HG03196 (cell line): ENCODE measurements around the gene SNAPC4.
"Not testable (repeated sequence)": the region's sequence is repeated elsewhere in the genome, so short reads cannot be mapped to it uniquely, and the experiment has no call there.

ENCODE experiments used
- ATAC-seq: cut with Tn5 transposase; IDR thresholded peaks from one replicate; pipeline ENCODE4 v1.9.1; 2021; ENCODE audit not compliant: unreplicated experiment

The SNAPC4 gene

DNA sequence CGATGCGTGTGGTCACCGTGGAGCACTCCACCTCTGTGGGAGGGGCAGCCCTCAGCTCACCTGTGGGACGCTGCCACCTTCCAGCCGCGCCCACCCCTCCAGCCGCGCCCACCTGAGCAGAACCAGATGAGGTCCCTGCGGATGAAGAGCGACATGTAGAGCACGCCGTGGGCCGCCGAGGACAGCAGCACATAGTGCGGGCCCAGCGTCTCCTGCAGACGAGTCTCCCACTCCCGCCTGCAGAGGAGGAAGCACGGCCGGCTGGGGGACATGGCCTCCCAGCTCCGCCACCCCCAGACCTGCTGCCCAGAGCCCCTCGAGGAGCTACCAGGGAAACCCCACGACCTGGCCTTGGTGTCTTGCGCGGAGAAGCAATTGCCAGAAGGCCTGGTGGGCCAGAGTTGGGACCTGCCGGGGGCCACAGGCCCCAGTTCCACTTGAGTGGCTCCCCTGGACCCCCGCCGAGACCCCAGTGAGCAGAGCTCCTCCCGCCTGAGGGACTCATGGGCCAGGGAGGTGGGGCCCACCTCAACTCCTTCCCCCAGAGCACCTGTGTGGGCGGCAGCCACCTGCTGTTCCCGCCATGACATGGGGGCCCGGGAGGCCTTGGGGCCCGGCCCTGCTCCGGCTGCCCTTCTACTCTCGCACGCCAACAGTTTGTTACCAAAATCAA is 33.2 kb upstream of the SNAPC4 start:
- no peak for ATAC-seq

DNA sequence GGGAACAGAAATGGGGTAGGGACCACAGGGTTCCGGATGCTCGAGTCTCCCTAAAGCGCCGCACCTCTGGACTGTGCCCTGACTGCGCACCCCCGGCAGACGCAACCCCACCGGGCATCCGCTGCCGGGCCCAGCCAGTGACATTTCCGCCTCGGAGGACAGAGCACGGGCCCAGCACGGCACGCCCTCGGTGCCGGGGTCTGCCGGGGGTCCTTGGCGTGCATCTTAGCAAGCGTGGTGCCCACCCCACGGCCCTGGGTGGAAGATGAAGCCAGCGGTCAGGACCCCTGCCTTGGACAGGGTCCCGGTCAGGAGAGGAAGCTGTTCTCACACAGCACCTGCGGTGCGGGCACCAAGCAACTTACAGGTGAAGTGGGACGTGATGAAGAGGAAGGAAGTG is 32.6 kb upstream of the SNAPC4 start:
- no peak for ATAC-seq

GRCh38 chr9:136431782-136432350 is 31.9 kb upstream of the SNAPC4 start:
- no peak for ATAC-seq

- ATAC-seq = no peak
Observed at GRCh38 chr9:136430588-136431234, 30.7 kb upstream of the SNAPC4 start.

GRCh38 chr9:136429683-136430491 is 29.9 kb upstream of the SNAPC4 start:
- no peak for ATAC-seq

DNA sequence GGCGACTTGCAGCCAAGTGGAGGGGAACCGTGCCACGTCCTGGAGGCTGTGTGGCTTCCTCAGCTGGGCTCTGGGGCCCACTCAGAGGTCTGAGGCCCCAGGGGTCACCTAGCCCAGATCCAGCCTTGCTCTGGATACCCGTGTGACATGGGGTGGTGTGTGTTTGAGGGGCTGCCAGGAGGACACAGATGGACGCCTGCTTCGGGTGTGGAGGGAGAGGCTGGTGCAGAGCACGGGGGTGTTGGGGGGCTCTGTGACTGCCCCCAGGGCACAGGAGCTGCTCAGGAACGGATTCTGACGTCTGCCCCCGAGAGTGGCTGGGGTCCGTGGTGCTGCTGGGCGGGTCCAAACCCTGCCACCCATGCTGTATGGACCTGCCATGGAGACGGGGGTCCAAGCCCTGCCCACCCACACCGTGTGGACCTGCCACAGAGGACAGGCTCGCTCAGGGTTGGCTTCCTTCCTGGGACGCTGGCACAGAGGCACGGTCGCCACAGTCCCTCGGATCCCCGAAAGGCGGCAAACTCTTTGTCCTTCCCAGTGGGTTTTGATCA is 29.2 kb upstream of the SNAPC4 start:
- ATAC-seq = no peak

DNA sequence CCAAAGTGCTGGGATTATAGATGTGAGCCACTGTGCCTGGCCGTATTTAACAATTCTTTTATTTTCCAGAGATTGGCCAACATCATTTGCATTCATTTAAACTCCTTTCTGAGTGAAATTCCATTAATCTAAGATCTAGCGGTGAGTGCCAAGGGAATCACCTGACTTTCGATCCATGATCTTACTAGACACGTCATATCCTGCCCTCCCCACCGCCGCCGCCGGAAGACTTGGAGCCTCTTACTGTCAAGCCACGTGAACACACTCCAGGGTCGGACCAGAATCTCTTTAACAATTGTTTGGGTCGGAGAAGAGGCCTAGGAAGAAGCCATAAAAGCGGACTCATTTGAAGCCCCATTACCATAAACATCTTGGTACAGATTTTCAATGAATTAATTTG is 26.8 kb upstream of the SNAPC4 start:
- ATAC-seq = no peak

GRCh38 chr9:136425367-136425766 is 25.4 kb upstream of the SNAPC4 start:
- not testable (repeated sequence) for ATAC-seq

- no peak for ATAC-seq
Observed at GRCh38 chr9:136424750-136425362, 24.9 kb upstream of the SNAPC4 start.

- no peak for ATAC-seq
Observed at GRCh38 chr9:136423432-136424146, 23.6 kb upstream of the SNAPC4 start.

GRCh38 chr9:136422876-136423275 is 22.9 kb upstream of the SNAPC4 start:
- ATAC-seq = no peak

DNA sequence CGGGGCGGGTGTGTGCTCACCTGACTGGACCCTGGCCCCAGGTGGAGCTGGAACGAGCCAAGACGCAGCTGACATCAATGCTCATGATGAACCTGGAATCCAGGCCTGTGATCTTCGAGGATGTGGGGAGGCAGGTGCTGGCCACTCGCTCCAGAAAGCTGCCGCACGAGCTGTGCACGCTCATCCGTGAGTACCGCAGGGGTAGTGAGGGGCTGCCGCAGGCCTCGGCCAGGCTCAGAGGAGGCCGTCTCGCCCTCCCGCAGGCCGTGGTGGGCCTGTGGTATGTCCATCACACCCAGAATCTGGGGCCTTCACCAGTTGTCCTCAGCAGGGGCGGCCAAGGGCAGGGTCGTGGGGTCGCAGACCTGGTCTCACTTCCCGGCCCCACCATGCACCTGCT is 21.8 kb upstream of the SNAPC4 start:
- no peak for ATAC-seq

- ATAC-seq = no peak
Observed at GRCh38 chr9:136419092-136419420, 19.1 kb upstream of the SNAPC4 start.

DNA sequence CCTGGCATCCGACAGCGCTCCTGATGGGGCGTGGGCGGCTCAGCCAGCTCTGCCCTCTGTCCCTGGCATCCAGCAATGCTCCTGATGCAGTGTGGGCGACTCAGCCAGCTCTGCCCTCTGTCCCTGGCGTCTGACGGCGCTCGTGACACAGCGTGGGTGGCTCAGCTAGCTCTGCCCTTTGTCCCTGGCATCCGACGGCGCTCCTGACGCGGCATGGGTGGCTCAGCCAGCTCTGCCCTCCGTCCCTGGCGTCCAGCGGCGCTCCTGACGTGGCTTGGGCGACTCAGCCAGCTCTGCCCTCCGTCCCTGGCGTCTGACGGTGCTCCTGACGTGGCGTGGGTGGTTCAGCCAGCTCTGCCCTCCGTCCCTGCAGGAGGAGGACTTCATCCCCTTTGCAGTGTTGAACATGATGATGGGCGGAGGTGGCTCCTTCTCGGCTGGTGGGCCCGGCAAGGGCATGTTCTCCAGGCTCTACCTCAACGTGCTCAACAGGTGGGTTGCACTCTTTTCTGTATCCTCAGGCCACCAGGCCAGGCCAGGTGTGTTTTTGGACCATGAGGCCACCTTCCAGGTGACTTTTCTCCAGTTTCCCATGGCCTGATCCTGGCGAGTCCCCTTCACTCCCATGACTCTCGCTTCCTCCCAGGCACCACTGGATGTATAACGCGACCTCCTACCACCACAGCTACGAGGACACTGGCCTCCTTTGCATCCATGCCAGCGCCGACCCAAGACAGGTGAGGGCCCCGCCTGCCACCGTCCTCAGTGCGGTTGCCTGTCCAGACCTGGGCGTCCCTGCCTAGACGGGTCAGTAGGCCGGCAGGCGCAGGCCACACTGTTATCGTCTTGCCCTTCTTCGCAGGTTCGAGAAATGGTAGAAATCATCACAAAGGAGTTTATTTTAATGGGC is 18.5 kb upstream of the SNAPC4 start:
- no peak for ATAC-seq

DNA sequence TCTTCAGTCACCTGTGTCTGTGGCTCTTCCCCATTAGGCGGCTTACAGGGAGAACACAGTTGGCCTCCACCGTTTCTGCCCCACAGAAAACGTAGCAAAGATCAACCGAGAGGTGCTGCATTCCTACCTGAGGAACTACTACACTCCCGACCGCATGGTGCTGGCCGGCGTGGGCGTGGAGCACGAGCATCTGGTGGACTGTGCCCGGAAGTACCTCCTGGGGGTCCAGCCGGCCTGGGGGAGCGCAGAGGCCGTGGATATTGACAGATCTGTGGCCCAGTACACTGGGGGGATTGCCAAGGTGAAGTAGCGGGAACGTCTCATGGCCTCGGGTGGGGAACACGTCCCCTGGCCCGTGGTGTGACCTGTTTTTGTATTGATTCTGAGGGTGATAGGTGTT is 16.9 kb upstream of the SNAPC4 start:
- ATAC-seq = no peak

- ATAC-seq = no peak
Observed at GRCh38 chr9:136416427-136416826, 16.5 kb upstream of the SNAPC4 start.

DNA sequence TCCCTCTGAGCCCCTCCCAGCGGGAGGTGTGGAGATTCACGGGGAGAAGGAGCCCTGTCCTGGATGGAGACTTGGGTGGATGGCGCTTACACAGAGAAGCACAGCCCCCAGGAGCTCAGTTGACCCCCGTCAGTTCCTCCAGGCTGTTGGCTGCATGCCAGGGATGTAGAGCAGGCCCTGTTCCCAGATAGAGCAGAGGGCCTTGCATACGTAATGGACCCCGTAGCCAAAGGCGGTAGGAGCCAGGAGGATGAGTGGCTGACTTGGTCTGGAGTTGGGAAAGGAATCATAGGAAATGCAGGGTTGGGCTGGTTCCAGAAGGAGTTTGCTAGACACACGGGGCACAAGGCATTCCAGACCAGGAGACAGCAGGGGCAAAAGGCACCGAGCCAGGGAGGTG is 13.0 kb upstream of the SNAPC4 start:
- ATAC-seq = no peak

DNA sequence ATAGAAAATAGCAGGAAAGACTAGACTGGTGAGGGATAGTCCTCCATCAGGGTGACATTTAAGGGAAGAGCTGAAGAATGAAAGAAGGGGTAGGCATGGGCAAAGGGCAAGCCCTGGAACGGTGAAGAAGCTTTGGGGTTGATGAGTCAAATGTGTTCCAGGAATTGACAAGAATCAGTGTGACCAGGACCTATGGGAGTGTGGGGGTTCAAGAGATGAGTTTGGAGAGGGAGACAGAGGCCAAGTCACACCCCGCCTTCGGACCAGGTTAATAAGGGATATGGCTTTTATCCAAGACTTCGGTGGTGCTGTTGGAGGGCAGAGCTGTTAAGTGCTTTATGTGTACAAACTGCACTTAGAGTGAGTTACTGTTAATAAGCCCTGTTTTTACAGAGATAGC is 11.4 kb upstream of the SNAPC4 start:
- ATAC-seq = no peak

DNA sequence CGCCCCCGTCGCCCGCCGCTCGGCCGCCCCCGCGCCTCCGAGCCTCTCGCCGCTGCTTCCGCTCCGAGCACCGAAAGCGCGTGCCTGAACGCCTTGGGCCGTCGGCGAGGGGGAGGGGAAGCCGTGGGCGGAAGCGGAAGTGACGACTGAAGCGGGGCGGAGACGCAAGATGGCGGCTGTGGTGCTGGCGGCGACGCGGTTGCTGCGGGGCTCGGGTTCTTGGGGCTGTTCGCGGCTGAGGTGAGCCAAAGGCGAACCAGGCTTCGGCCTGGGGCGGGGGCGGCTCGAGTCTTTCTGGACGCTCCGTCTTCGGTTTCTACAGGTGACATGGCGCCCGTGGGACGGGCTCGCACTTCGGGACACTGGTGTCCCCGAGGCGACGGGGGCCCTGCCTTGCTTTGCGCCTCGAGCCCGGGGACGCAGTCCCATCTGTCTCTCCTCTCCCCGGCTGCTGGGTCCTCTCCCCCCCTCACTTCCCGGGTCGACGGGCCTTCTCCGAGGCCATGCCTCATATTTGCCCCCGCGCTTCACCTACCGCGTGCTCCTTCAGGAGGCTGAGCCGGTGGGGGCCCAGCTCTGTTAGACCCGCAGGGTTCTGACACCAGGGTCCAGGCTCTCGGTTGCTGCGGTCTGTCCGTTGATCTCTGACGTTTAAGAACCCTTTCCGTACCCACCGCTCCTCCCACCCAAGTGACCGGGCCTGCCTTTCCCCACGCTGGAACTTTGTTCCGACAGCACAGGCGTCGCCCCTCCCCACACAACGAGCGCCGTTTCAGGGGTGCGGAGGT is 10.7 kb upstream of the SNAPC4 start, which contains the start of the genes ENTR1 and PMPCA:
Gene ENTR1, minus strand, starts transcription at position 115 of the 788 bp plus-strand sequence. CDS start 217 bp downstream, outside the sequence.
Gene PMPCA, plus strand, starts transcription at position 159 of the 788 bp plus-strand sequence. Its CDS starts 11 bp downstream, at position 170.
- ATAC-seq = peak; percentile 70
